ENCODE data around the gene ORC3. TPM values are rescaled to one million over a fixed set of nuclear protein-coding genes. Genes with fewer than 3 reads are reported as not detected.
"Not testable (repeated sequence)": the region's sequence is repeated elsewhere in the genome, so short reads cannot be mapped to it uniquely, and the experiment has no call there.

The ORC3 gene
- total RNA-seq, 1 experiment from 2014 or later: 33.8 TPM

DNA sequence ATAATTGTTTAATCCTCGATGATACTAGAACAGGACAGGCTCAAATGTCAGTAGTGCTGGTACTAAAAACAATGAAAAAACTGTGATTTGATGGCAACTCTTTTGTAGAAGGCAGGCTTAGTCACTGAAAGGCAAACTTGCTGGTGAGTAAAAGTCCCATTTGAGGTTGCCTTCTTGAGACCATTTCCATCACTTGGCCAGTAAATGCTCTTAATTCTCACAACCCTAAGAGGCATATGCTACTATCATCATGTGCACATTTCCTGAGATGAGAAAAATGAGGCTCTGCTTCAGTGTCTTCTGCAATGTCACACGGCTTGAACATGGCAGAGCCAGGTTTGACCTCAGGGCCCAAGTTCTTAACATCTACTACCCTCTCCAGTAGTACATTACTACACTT is 102.2 kb downstream of the ORC3 start:
- Histone ChIP-seq H3K4me3 (ENCODE audit: low read depth, low read length) (no peak overlapping the region), H3K4me1 (peaks cover 15% of the 10 kb centered on the region; the same call in 1 of the 2 replicates), H3K9me3 (no peaks in the 10 kb centered on the region), H3K36me3 (ENCODE audit: control insufficient read depth, insufficient read depth, low read length) (no peaks in the 10 kb centered on the region), H3K27me3 (replicated peaks; ENCODE audit: control insufficient read depth, insufficient read depth, low read length) (no peaks in the 10 kb centered on the region)
- Mint-ChIP-seq H3K27me3 (ENCODE audit: insufficient read depth, unreplicated experiment) (no peaks in the 10 kb centered on the region), H3K9me3 (ENCODE audit: unreplicated experiment) (no peaks in the 10 kb centered on the region), H3K4me3 (ENCODE audit: unreplicated experiment) (no peak overlapping the region), H3K4me1 (ENCODE audit: low read depth, unreplicated experiment) (peaks cover 8% of the 10 kb centered on the region), H3K36me3 (ENCODE audit: insufficient read depth, unreplicated experiment) (peaks cover 39% of the 10 kb centered on the region), H3K27ac (ENCODE audit: unreplicated experiment) (no peak overlapping the region)
- CTCF ChIA-PET: no interaction called here
- POLR2A ChIA-PET: no interaction called here
- DNase-seq: no peak
- TF ChIP-seq CTCF (IDR thresholded peaks at IDR 0.05; ENCODE audit: insufficient read depth in 1 of 2, low read depth in 1 of 2, low read length in 1 of 2, severe bottlenecking in 1 of 2, unreplicated experiment in 1 of 2): no peak
- BruUV-seq (replicated peaks): no TSS peak
- intact Hi-C loops (cut with micrococcal nuclease; ENCODE audit: unreplicated experiment): no loop called here

- H3K4me3 ChIP-seq (ENCODE audit: low read depth, low read length); intact Hi-C loops (cut with micrococcal nuclease; ENCODE audit: unreplicated experiment): not testable (repeated sequence)
These were observed 106.9 kb downstream of the ORC3 start for GRCh38 chr6:87696817-87697216.

GRCh38 chr6:87697581-87698546 is 107.9 kb downstream of the ORC3 start:
- no peaks in the 10 kb centered on the region for H3K9me3 ChIP-seq
- peaks cover 6% of the 10 kb centered on the region for H3K4me1 ChIP-seq
- no TSS peak for BruUV-seq (replicated peaks)
- Mint-ChIP-seq H3K9me3 (ENCODE audit: unreplicated experiment) (no peaks in the 10 kb centered on the region), H3K27me3 (ENCODE audit: insufficient read depth, unreplicated experiment) (no peaks in the 10 kb centered on the region), H3K27ac (ENCODE audit: unreplicated experiment) (no peak overlapping the region), H3K4me3 (ENCODE audit: unreplicated experiment) (peak overlapping the region; percentile 99), H3K4me1 (ENCODE audit: low read depth, unreplicated experiment) (no peaks in the 10 kb centered on the region), H3K36me3 (ENCODE audit: insufficient read depth, unreplicated experiment) (peaks cover 37% of the 10 kb centered on the region)
- H3K4me3 ChIP-seq (ENCODE audit: low read depth, low read length): no peak overlapping the region
- no peak for DNase-seq
- H3K27me3 ChIP-seq (replicated peaks; ENCODE audit: control insufficient read depth, insufficient read depth, low read length): no peaks in the 10 kb centered on the region
- CTCF ChIA-PET: no interaction called here
- POLR2A ChIA-PET: interaction anchor here (0.6 kb wide), 1 partner anchor 18 kb away, joined by 5 read pairs; no protein-coding TSS in a partner anchor
- H3K36me3 ChIP-seq (ENCODE audit: control insufficient read depth, insufficient read depth, low read length): no peaks in the 10 kb centered on the region
- no peak for TF ChIP-seq CTCF (IDR thresholded peaks at IDR 0.05; ENCODE audit: insufficient read depth in 1 of 2, low read depth in 1 of 2, low read length in 1 of 2, severe bottlenecking in 1 of 2, unreplicated experiment in 1 of 2)
- intact Hi-C loops (cut with micrococcal nuclease; ENCODE audit: unreplicated experiment): no loop called here

More at GRCh38 chr6:87696817-87697216, 106.9 kb downstream of the ORC3 start:
- not testable (repeated sequence) for BruUV-seq (replicated peaks); H3K9me3 ChIP-seq; H3K27me3 ChIP-seq (replicated peaks; ENCODE audit: control insufficient read depth, insufficient read depth, low read length); DNase-seq; H3K4me3 Mint-ChIP-seq (ENCODE audit: unreplicated experiment); H3K4me1 Mint-ChIP-seq (ENCODE audit: low read depth, unreplicated experiment); H3K27me3 Mint-ChIP-seq (ENCODE audit: insufficient read depth, unreplicated experiment); H3K4me1 ChIP-seq; H3K36me3 ChIP-seq (ENCODE audit: control insufficient read depth, insufficient read depth, low read length); H3K27ac Mint-ChIP-seq (ENCODE audit: unreplicated experiment); H3K9me3 Mint-ChIP-seq (ENCODE audit: unreplicated experiment)
- CTCF ChIA-PET: interaction anchor here (0.6 kb wide), 1 partner anchor 25 kb away, joined by 3 read pairs; no protein-coding TSS in a partner anchor
- POLR2A ChIA-PET: interaction anchor here (0.6 kb wide), 1 partner anchor 17 kb away, joined by 5 read pairs; no protein-coding TSS in a partner anchor
- H3K36me3 Mint-ChIP-seq (ENCODE audit: insufficient read depth, unreplicated experiment): peaks cover 34% of the 10 kb centered on the region

Measured in Caco-2 (cell line).